Measurements from ENCODE around the gene KLC1.
"Not testable (repeated sequence)": the region's sequence is repeated elsewhere in the genome, so short reads cannot be mapped to it uniquely, and the experiment has no call there.

The KLC1 gene

GRCh38 chr14:103691655-103692054 lies 62.6 kb downstream of the KLC1 start:
- not testable (repeated sequence) for DNase-seq (ENCODE audit: low read depth)

GRCh38 chr14:103692159-103692558 lies 63.1 kb downstream of the KLC1 start:
- DNase-seq (ENCODE audit: low read depth), result no peak

GRCh38 chr14:103692871-103693270 lies 63.9 kb downstream of the KLC1 start:
- DNase-seq (ENCODE audit: low read depth), result no peak

GRCh38 chr14:103693515-103693914 lies 64.5 kb downstream of the KLC1 start:
- no peak for DNase-seq (ENCODE audit: low read depth)

GRCh38 chr14:103694572-103695026 lies 65.6 kb downstream of the KLC1 start:
- no peak for DNase-seq (ENCODE audit: low read depth)

GRCh38 chr14:103695296-103696069 lies 66.5 kb downstream of the KLC1 start:
- no peak for DNase-seq (ENCODE audit: low read depth)

GRCh38 chr14:103696070-103696402 lies 67.0 kb downstream of the KLC1 start:
- DNase-seq (ENCODE audit: low read depth), result no peak

- DNase-seq (ENCODE audit: low read depth), result no peak
Observed at GRCh38 chr14:103696466-103697071, 67.6 kb downstream of the KLC1 start.

- DNase-seq (ENCODE audit: low read depth), result no peak
Observed at GRCh38 chr14:103697206-103697602, 68.2 kb downstream of the KLC1 start.

GRCh38 chr14:103697603-103698379 lies 68.8 kb downstream of the KLC1 start:
- DNase-seq (ENCODE audit: low read depth), result no peak

- DNase-seq (ENCODE audit: low read depth), result no peak
Observed at GRCh38 chr14:103698380-103699260, 69.6 kb downstream of the KLC1 start.

GRCh38 chr14:103699261-103699661 lies 70.2 kb downstream of the KLC1 start:
- DNase-seq (ENCODE audit: low read depth), result no peak

GRCh38 chr14:103699901-103700752 lies 71.1 kb downstream of the KLC1 start:
- DNase-seq (ENCODE audit: low read depth), result no peak

- no peak for DNase-seq (ENCODE audit: low read depth)
Observed at GRCh38 chr14:103700753-103701490, 71.9 kb downstream of the KLC1 start.

- no peak for DNase-seq (ENCODE audit: low read depth)
Observed at GRCh38 chr14:103702095-103702494, 73.1 kb downstream of the KLC1 start.

- DNase-seq (ENCODE audit: low read depth), result no peak
Observed at GRCh38 chr14:103702497-103703432, 73.8 kb downstream of the KLC1 start.

GRCh38 chr14:103703433-103704385 lies 74.7 kb downstream of the KLC1 start:
- no peak for DNase-seq (ENCODE audit: low read depth)

GRCh38 chr14:103704708-103705107 lies 75.7 kb downstream of the KLC1 start:
- no peak for DNase-seq (ENCODE audit: low read depth)

All from CMK (cell line).